ENCODE data around the gene RNF220.

RNF220 gene

DNA sequence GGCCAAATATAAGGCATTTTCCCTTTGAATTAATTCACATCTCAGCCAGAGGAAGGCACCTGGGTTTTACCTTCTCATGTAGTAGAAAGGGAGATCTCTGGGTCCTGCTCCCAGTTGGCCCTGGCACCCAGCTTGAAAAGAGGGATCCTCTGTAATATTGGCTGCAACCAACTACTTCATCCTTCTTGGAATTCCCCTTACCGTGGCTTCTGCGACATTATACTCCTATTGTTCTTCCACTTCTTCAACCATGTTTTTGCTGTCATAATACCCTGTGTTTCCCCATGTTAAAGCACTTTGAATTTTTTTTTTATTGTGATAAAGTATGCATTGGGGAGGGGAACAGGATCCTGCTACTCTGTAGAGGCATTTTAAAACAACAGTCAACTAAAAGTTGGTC is 26.8 kb downstream of the RNF220 start:
- DNase-seq (ENCODE audit: low read depth, low spot score): no peak

- no peak for DNase-seq (ENCODE audit: low read depth, low spot score)
Observed at GRCh38 chr1:44433209-44433608, 28.2 kb downstream of the RNF220 start.

DNA sequence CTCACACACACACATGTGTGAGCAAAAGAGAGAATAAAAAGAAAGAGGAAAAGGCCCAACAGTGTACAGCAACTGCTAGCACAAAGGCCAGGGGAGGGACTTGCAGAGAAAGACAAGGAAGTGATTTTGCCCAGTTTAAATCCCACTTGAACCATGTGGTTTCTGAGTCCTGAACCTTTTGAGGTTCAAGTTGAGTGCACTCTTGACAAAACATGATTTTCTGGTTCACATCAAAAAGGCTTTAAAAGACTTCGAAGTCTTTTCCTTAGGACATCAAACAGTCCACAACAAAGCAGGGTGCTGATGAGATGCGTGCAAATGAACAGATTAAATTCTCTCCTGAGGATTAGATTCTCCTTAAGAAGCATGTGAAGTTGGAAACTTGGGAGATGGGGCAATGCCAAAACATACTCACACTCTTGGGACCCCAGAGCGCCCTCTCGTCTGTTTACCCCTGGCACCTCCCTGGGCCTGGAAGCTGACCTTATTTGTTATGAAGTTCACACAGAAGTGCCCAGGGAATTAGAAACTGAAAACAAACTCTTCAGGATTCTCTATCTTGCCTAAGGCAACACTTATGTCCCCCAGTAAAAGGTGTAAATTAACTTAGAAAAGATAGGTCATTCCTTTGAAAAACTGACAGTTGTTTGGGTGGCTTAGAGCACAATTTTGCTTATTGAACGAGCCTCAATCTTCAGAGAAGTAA is 31.5 kb downstream of the RNF220 start:
- DNase-seq (ENCODE audit: low read depth, low spot score): peak; percentile 34

- peak; percentile 27 for DNase-seq (ENCODE audit: low read depth, low spot score)
Observed at GRCh38 chr1:44437107-44437716, 32.2 kb downstream of the RNF220 start.

- no peak for DNase-seq (ENCODE audit: low read depth, low spot score)
Observed at GRCh38 chr1:44442791-44443190, 37.7 kb downstream of the RNF220 start.

DNA sequence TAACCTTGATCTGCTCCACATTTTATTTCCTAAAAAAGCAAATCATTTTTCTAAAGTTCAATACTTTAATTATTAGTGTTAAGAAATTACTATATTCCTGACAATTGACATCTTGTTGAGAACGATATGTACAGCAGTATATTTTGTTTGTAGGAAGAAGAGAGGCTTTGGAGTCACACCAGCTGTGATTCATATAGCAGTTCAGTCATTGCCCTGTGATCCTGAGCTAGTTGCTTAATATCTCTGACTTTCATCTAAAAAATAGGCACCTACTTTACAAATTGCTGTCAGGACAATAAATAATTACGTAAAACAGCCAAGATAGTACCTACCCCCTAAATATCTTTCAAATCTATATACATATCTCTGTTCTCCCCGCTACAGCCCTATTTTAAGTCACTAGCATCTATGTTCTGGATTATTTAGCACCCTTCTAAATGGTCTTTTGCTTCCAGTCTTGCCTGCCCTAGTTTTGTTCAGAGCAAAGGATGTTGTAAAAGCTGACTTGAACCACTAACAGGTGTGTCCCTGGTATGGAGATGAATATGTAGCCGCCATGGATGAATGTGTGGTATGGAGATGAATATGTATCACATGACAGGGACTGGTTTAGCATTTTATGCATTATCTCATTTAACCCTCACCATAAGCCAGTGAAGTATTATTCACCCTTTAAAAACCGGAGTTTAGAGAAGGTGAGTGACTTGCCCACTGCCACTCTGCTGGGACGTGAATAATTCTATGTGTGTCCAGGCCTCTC is 42.2 kb downstream of the RNF220 start:
- no peak for DNase-seq (ENCODE audit: low read depth, low spot score)

DNA sequence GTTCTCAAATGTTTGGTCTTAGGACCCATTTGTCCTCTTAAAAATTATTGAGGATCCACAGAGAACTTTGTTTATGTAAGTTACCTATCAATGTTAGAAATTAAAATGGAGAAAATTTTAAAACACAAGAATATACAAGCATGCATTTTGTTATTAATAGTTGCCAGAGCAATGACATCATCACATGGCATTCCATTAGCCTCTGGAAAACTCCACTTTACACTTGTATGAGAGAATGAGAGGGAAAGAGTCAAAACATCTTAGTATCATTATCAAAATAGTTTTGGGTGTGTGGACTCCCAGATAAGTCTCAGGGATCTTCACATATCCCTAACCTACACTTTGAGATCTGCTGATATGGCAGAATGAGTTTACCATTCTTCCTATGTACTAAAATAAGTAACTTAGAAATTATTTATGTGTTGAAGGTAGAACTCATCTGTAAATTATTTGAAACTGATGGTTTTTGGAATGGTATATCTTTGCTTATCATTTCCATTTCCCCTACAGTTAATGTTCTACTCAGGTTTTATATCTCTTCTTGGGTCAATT is 48.8 kb downstream of the RNF220 start:
- DNase-seq (ENCODE audit: low read depth, low spot score): no peak

DNA sequence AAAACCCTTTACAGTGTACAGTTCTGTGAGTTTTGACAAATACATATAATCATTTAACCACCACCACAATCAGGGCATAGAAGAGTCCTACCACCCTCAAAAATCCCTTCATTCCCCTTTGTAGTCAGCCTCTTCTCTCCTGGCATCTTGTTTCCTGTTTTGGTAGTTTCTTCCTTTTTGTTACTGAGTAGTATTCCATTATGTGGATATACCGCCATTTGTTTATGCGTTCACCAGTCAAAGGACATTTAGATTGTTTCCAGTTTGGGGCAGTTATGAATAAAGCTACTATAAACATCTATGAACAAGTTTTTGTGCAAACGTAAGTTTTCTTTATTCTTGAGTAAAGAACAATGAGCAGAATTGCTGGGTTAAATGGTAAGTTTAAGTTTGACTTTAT is 49.6 kb downstream of the RNF220 start:
- no peak for DNase-seq (ENCODE audit: low read depth, low spot score)

DNA sequence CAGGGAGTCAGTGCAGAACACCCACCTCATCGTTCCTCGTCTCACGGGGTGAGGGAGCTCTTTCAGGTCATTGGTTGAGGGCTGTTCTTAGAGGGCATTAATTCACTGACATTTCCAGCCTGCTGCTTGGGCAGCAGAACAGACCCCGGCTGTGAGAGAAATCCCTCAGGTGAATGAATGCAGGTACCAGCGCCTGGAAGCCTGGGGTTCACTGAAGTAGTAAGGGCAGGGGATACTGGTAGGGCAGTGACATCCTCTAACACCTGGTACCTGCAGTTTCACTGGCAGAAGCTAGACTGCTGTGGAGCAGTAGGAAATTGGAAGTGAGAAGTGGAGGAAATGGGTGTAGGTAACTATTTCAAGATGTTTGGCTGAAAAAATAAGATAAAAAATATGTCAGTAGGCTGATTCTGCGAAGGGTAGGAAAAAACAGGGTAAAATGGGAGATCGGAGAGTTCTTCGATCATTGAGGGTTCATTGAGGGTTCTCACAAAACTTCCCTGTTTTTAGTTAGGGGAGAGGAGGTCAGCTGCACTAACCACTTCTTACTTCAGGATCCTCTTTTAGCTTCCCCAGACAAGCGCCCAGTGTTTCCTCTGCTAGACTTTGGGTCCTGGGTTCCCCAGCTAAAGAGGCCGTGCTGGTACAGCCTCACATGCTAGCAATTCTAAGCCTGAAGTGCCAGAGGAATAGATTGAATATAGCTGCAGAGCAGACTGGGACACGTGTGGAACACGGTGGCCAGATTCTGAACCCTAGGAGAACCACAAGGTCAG is 55.2 kb downstream of the RNF220 start:
- no peak for DNase-seq (ENCODE audit: low read depth, low spot score)

- DNase-seq (ENCODE audit: low read depth, low spot score): no peak
Observed at GRCh38 chr1:44464361-44464760, 59.3 kb downstream of the RNF220 start.

- no peak for DNase-seq (ENCODE audit: low read depth, low spot score)
Observed at GRCh38 chr1:44467566-44467965, 62.5 kb downstream of the RNF220 start.

GRCh38 chr1:44471911-44472453 is 66.9 kb downstream of the RNF220 start:
- no peak for DNase-seq (ENCODE audit: low read depth, low spot score)

- DNase-seq (ENCODE audit: low read depth, low spot score): no peak
Observed at GRCh38 chr1:44472620-44473525, 67.8 kb downstream of the RNF220 start.

DNA sequence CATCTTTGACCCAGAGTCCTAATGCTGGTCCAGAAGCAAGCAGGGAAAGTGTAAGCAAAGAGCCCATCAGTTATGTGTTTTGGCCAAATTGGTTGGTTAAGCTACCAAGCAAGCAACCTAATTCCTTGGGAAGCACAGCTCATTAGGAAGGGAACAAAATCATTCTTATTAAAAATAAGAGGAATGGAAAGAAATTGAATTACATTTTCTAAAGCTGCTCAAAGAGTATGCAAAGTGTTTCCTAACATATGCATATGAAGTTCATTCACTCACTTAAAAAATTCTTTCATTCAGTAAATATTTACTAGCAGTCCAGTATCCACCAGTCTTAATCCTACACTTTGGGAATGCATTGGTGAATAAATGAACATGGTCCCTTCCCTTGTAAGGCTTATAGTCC is 71.8 kb downstream of the RNF220 start:
- DNase-seq (ENCODE audit: low read depth, low spot score): no peak

GRCh38 chr1:44481701-44482100 is 76.6 kb downstream of the RNF220 start:
- peak; percentile 34 for DNase-seq (ENCODE audit: low read depth, low spot score)

DNA sequence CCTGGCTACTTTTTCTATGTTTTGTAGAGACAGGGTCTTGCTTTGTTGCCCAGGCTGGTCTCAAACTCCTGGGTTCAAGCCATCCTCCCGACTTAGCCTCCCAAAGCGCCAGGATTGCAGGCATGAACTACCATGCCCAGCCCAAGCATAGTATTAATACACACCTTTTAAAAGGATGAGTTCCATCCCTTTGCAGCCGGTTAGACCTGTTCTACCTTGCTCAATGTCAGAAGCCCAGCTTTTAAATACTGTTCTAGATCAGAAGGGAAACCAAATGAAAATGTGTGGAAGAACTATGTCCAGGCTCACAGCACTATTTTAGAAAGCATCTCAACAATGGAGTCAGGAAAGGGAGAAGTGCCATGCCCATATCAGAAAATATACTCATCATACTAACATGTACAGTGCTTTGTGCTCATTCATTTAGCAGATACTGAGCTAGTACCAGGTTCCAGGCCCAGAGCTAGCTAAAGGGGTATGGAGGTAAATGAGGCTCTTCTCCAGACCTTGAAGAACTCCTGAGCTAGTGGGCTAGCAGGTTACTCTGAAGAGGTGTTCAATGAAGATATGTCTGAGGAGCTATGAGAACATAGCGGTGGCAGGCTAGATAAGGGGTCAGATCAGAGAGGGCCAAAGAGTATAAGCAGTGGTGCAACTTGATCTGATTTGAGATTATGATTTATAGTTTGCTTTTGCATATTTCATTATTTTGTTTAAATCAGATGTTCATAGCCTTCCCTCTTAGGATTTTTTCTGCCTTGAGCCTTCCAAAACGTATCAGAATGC is 78.2 kb downstream of the RNF220 start:
- no peak for DNase-seq (ENCODE audit: low read depth, low spot score)

DNA sequence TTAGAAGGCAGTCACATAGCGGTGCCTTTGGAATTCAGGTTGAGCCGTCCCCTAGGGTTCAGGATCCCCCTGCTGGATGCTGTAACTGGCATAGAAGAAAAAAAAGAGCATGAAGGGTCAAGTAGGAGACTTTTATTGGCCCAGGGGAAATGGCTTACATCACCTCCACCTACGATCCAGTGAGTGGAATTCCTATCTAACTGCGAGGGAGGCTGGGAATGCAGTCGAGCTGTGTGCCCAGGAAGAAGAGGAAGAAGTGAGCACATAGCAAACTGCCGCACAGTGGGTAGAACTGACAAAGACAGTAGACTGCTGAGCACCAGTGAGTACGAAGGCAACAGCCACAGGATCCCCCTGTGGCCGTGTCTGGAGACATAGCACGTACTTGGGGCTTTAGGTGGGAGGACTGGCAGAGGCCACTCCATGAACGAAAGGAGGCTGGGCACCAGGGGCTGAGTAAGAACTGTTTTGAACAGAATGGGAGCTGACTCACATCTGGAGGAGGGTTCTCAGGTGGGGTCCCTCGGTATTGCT is 79.2 kb downstream of the RNF220 start:
- DNase-seq (ENCODE audit: low read depth, low spot score): peak; percentile 82

DNA sequence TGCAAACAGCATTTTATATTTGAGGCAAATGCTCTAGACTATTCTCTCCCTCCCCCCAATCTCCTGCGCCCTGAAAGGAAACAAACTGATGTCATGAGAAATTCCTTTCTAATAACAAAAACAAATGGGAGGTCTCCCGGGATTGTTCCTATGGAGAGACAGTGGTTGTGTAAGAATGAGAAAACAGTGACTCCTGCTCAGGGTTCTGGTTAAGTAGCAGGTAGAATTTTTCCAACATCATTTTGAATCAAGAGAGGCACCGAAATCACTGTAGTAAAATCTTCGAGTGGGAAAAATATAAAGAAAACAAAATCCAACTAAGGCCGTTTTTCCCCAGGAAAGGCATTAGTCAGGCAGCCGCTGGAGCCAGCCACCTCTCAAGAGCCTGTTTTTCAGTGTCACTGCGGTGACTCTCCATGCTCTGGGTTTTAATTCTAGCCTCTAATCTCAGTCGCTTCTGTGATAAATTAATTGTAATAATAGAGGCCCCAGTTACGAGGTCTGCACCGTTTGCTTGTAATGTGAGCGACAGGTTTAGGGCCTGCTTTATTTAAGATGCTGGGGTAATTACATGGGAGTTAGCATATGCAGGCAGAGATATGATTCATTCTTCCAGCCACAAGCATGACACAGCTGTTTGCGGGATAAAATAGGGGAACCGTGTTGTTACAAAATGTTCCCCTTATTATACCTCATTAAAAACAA is 80.3 kb downstream of the RNF220 start:
- no peak for DNase-seq (ENCODE audit: low read depth, low spot score)
